GM12878 (cell line): Measurements from ENCODE around the gene MTHFD1L. TPM values are rescaled to one million over a fixed set of nuclear protein-coding genes. Genes with fewer than 3 reads are reported as not detected.

Experiments
- ATF7 ChIP-seq: fragments of 450-650 bp; IDR thresholded peaks from 2 replicates; pipeline ENCODE4 v1.6.1; 2016; ENCODE audit warnings: low read depth, mild to moderate bottlenecking
- BHLHE40 ChIP-seq, 2 experiments: fragments of 450-650 bp in 1 of 2; IDR thresholded peaks; 2 replicates each; pipeline ENCODE4 v1.6.1; 2011 to 2017; ENCODE audit warnings: low read depth in 2 of 2, borderline replicate concordance in 1 of 2, improper control_type of control experiment in 1 of 2, low read length in 1 of 2, mild to moderate bottlenecking in 1 of 2
- BRCA1 ChIP-seq: IDR thresholded peaks from 2 replicates; pipeline ENCODE4 v1.6.1; 2011; ENCODE audit warnings: low read depth, low read length, improper control_type of control experiment
- CREM ChIP-seq: IDR thresholded peaks from 2 replicates; pipeline ENCODE4 v1.6.1; 2014; ENCODE audit warnings: antibody characterized with exemption, low read depth
- EP300 ChIP-seq, 2 experiments: fragments of 150-350 bp in 1 of 2; IDR thresholded peaks; 2 replicates each; pipeline ENCODE4 v1.6.1; 2011 to 2012; ENCODE audit warnings: low read depth in 2 of 2, low read length in 2 of 2, borderline replicate concordance in 1 of 2, improper control_type of control experiment in 1 of 2, inconsistent platforms in 1 of 2; ENCODE audit not compliant: control insufficient read depth in 1 of 2
- FOS ChIP-seq: IDR thresholded peaks from 3 replicates; pipeline ENCODE4 v1.6.1; 2011; ENCODE audit warnings: borderline replicate concordance; ENCODE audit not compliant: insufficient read length; ENCODE audit errors: extremely low read depth
- GABPA ChIP-seq: IDR thresholded peaks from 2 replicates; pipeline ENCODE4 v1.6.1; 2014; ENCODE audit warnings: antibody characterized with exemption, low read depth, mild to moderate bottlenecking, inconsistent platforms
- KDM1A ChIP-seq: fragments of 200-600 bp; sonication (generic); IDR thresholded peaks from 2 replicates; pipeline ENCODE4 v1.6.1; 2016; ENCODE audit warnings: borderline replicate concordance
- MYB ChIP-seq: fragments of 150-350 bp; IDR thresholded peaks from 2 replicates; pipeline ENCODE4 v1.6.1; 2014; ENCODE audit warnings: mild to moderate bottlenecking, low read depth, low read length, borderline replicate concordance
- NFXL1 ChIP-seq: fragments of 450-650 bp; IDR thresholded peaks from 2 replicates; pipeline ENCODE4 v1.6.1; 2017; ENCODE audit warnings: antibody characterized with exemption, mild to moderate bottlenecking, borderline replicate concordance
- NR2C2 ChIP-seq: IDR thresholded peaks from 2 replicates; pipeline ENCODE4 v1.6.1; 2011; ENCODE audit warnings: borderline replicate concordance, low read depth; ENCODE audit not compliant: control insufficient read depth, insufficient read length
- NRF1 ChIP-seq: conservative IDR thresholded peaks from 2 replicates; pipeline ENCODE4 v1.6.1; 2011; ENCODE audit warnings: mild to moderate bottlenecking, low read depth, low read length, improper control_type of control experiment
- POLR2A ChIP-seq: IDR thresholded peaks from 2 replicates; pipeline ENCODE4 v1.6.1; 2011; ENCODE audit warnings: low read depth, mild to moderate bottlenecking, low read length
- POU2F2 ChIP-seq: IDR thresholded peaks from 3 replicates; pipeline ENCODE4 v1.6.1; 2011; ENCODE audit warnings: low read depth, mild to moderate bottlenecking, low read length, borderline replicate concordance
- RAD21 ChIP-seq: IDR thresholded peaks from 2 replicates; pipeline ENCODE4 v1.6.1; 2011; ENCODE audit warnings: mild to moderate bottlenecking, low read depth, low read length, moderate library complexity; ENCODE audit not compliant: insufficient read depth
- RB1 ChIP-seq: fragments of 450-650 bp; formaldehyde crosslinking; IDR thresholded peaks from 2 replicates; pipeline ENCODE4 v1.6.1; 2017; ENCODE audit warnings: mild to moderate bottlenecking, borderline replicate concordance
- SIN3A ChIP-seq: IDR thresholded peaks from 2 replicates; pipeline ENCODE4 v1.6.1; 2012; ENCODE audit warnings: low read depth, low read length, improper control_type of control experiment
- SMARCA5 ChIP-seq: fragments of 450-650 bp; IDR thresholded peaks from 2 replicates; pipeline ENCODE4 v1.6.1; 2017; ENCODE audit warnings: mild to moderate bottlenecking
- TAF1 ChIP-seq: IDR thresholded peaks from 2 replicates; pipeline ENCODE4 v1.6.1; 2011; ENCODE audit warnings: mild to moderate bottlenecking, low read depth, low read length, borderline replicate concordance
- TBL1XR1 ChIP-seq: IDR thresholded peaks from 2 replicates; pipeline ENCODE4 v1.6.1; 2012; ENCODE audit warnings: low read depth, low read length, improper control_type of control experiment
- TCF3 ChIP-seq: IDR thresholded peaks from 2 replicates; pipeline ENCODE4 v1.6.1; 2012; ENCODE audit warnings: low read depth, mild to moderate bottlenecking, low read length, borderline replicate concordance; ENCODE audit not compliant: insufficient read depth
- ZNF24 ChIP-seq: fragments of 450-650 bp; IDR thresholded peaks from 2 replicates; pipeline ENCODE4 v1.6.1; 2017; ENCODE audit warnings: antibody characterized with exemption, mild to moderate bottlenecking
- polyA plus RNA-seq, 11 experiments: library from polyadenylated mRNA; depleted of rRNA in 4 of 11; unstranded in 6 of 11; stranded (reverse) in 5 of 11; fragments of >200 nt; fragmentation: Nextera tagmentation in 4 of 11; fragmentation: Illumina TruSeq in 1 of 11; extraction: Ambion mirVana in 4 of 11; extraction: Trizol in 1 of 11; gene quantifications; 1 replicate in 1 of 11; 2 replicates in 10 of 11; pipeline versions ENCODE4 v1.2.1 to v1.2.3, GENCODE V29; 2011 to 2016; ENCODE audit warnings: inconsistent platforms in 2 of 11, missing spikeins in 2 of 11, low read depth in 1 of 11
- total RNA-seq, 4 experiments: library from RNA; depleted of rRNA in 3 of 4; stranded (reverse); fragments of >200 nt in 3 of 4; fragmentation: Illumina TruSeq in 1 of 4; extraction: Trizol in 1 of 4; gene quantifications; 2 replicates each; pipeline versions ENCODE4 v1.2.1 to v1.2.3, GENCODE V29; 2013 to 2021
- TF ChIP-seq, protein P1 (sequence below): fragments of 450-650 bp; IDR thresholded peaks from 2 replicates; pipeline ENCODE4 v1.6.1; 2017; ENCODE audit warnings: low read depth, mild to moderate bottlenecking, moderate library complexity

Gene MTHFD1L
- total and polyA plus RNA-seq, 10 of the 15 experiments (the other 5 are each of a cell fraction or from before 2014, with no cell fraction given): 11.7 to 75.5 (median 28.8) TPM

- TF ChIP-seq, protein P1, sequence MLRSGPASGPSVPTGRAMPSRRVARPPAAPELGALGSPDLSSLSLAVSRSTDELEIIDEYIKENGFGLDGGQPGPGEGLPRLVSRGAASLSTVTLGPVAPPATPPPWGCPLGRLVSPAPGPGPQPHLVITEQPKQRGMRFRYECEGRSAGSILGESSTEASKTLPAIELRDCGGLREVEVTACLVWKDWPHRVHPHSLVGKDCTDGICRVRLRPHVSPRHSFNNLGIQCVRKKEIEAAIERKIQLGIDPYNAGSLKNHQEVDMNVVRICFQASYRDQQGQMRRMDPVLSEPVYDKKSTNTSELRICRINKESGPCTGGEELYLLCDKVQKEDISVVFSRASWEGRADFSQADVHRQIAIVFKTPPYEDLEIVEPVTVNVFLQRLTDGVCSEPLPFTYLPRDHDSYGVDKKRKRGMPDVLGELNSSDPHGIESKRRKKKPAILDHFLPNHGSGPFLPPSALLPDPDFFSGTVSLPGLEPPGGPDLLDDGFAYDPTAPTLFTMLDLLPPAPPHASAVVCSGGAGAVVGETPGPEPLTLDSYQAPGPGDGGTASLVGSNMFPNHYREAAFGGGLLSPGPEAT: no peak
- no peak for TF ChIP-seq ZNF24
- peak; percentile 55; a peak in 2 of 4 replicates for TF ChIP-seq EP300 (IDR thresholded peaks at IDR 0.05; ENCODE audit: borderline replicate concordance in 1 of 2, control insufficient read depth in 1 of 2, low read depth in 2 of 2, low read length in 2 of 2)
- TF ChIP-seq POU2F2: peak; percentile 76; the same call in 2 of the 3 replicates
- TF ChIP-seq BRCA1: no peak
- TF ChIP-seq RB1: no peak
- peak; percentile 54; the same call in 1 of the 2 replicates for TF ChIP-seq GABPA
- TF ChIP-seq NFXL1: no peak
- TF ChIP-seq NR2C2: no peak
- TF ChIP-seq TCF3: peak; percentile 75; the same call in 1 of the 2 replicates
- TF ChIP-seq ATF7: peak; percentile 78
- peak; percentile 86; the same call in 1 of the 2 replicates for TF ChIP-seq TBL1XR1
- TF ChIP-seq SIN3A: no peak
- no peak for TF ChIP-seq KDM1A
- no peak for TF ChIP-seq NRF1
- no peak for TF ChIP-seq FOS
- no peak for TF ChIP-seq RAD21
- TF ChIP-seq POLR2A: no peak
- no peak for TF ChIP-seq MYB
- TF ChIP-seq CREM: peak; percentile 91
- TF ChIP-seq BHLHE40 (IDR thresholded peaks at IDR 0.05; ENCODE audit: borderline replicate concordance in 1 of 2, low read depth in 2 of 2, low read length in 1 of 2): peak; percentile 32 to 40; a peak in 2 of 4 replicates
- TF ChIP-seq SMARCA5: no peak
- no peak for TF ChIP-seq TAF1
- TF ChIP-seq, all 136 proteins: peak for 42
These were observed 29.5 kb downstream of the MTHFD1L start (continued) for GRCh38 chr6:150894935-150895552.
